Panc1 (cell line): ENCODE results near the gene STX19. TPM values are rescaled to one million over a fixed set of nuclear protein-coding genes. Genes with fewer than 3 reads are reported as not detected.

Experiments
- ATAC-seq: fragments of 200-7000 bp; cut with Tn5 transposase; 2 replicates; pipeline ENCODE4 v1.9.1; 2020; ENCODE audit warnings: mild to moderate bottlenecking, moderate library complexity
- BruUV-seq: library from RNA; stranded (reverse); fragments of 400-500 nt; replicated peaks from 2 replicates; lab custom pipeline; 2021; lab: Mats Ljungman, UMichigan
- CTCF ChIA-PET: fragments of 300-600 bp; sonication (Branson Sonifier 250); formaldehyde crosslinking; loops from one replicate; lab custom pipeline; 2022; ENCODE audit warnings: antibody characterized with exemption; lab: Charles Lee
- POLR2A ChIA-PET: fragments of 300-600 bp; sonication (Branson Sonifier 250); formaldehyde crosslinking; loops from one replicate; lab custom pipeline; 2022; ENCODE audit warnings: antibody characterized with exemption; lab: Charles Lee
- DNase-seq: peaks from one replicate; pipeline ENCODE4 v3.0.0-alpha.2; 2010; ENCODE audit warnings: low read depth, low spot score
- H3K27ac ChIP-seq: 2 replicates; pipeline ENCODE4 v1.5.1; 2011; ENCODE audit warnings: mild to moderate bottlenecking, low read length, inconsistent platforms
- H3K27me3 ChIP-seq: fragments of 200-500 bp; sonication (Bioruptor generic); 2 replicates; pipeline ENCODE4 v1.6.0; 2014; ENCODE audit warnings: low read length, inconsistent platforms; ENCODE audit not compliant: control insufficient read depth, insufficient read depth
- H3K36me3 ChIP-seq: fragments of 200-500 bp; sonication (Bioruptor generic); 2 replicates; pipeline ENCODE4 v1.5.1; 2014; ENCODE audit warnings: inconsistent platforms, mild to moderate bottlenecking, low read length, moderate library complexity; ENCODE audit not compliant: control insufficient read depth, insufficient read depth
- H3K4me1 ChIP-seq: 2 replicates; pipeline ENCODE4 v1.5.1; 2011; ENCODE audit warnings: inconsistent platforms, mild to moderate bottlenecking, low read length, moderate library complexity; ENCODE audit not compliant: control insufficient read depth, insufficient read depth
- H3K4me3 ChIP-seq, 2 experiments: 2 replicates each; pipeline ENCODE4 v1.5.1; 2011 to 2012; ENCODE audit warnings: low read depth in 2 of 2, low read length in 2 of 2, mild to moderate bottlenecking in 2 of 2, inconsistent platforms in 1 of 2, moderate library complexity in 1 of 2
- H3K9me3 ChIP-seq: fragments of 200-500 bp; sonication (Bioruptor generic); 2 replicates; pipeline ENCODE4 v1.5.1; 2014; ENCODE audit warnings: low read depth, mild to moderate bottlenecking, inconsistent platforms, low read length, moderate library complexity; ENCODE audit not compliant: control insufficient read depth, insufficient read depth
- POLR2AphosphoS5 ChIP-seq: IDR thresholded peaks from 2 replicates; pipeline ENCODE4 v1.6.1; 2012; ENCODE audit warnings: mild to moderate bottlenecking, low read depth, low read length, moderate library complexity
- REST ChIP-seq, 2 experiments: IDR thresholded peaks; 2 replicates each; pipeline ENCODE4 v1.6.1; 2011 to 2012; ENCODE audit warnings: low read depth in 2 of 2, control low read depth in 1 of 2, low read length in 1 of 2, mild to moderate bottlenecking in 1 of 2, moderate library complexity in 1 of 2; ENCODE audit not compliant: insufficient read depth in 1 of 2
- SIN3A ChIP-seq: IDR thresholded peaks from 2 replicates; pipeline ENCODE4 v1.6.1; 2012; ENCODE audit warnings: low read depth, mild to moderate bottlenecking, low read length, moderate library complexity, borderline replicate concordance; ENCODE audit not compliant: insufficient read depth
- TCF7L2 ChIP-seq: IDR thresholded peaks from 2 replicates; pipeline ENCODE4 v1.6.1; 2011; ENCODE audit warnings: mild to moderate bottlenecking, low read depth, low read length, inconsistent platforms
- in situ Hi-C: cut with HindIII; loops from 2 replicates; pipeline ENCODE4 v1.10.0; 2016; ENCODE audit warnings: low sequenced_read_pairs, low pct_unique_long_range_greater_than_20kb
- intact Hi-C: fragments of 100-400 bp; cut with micrococcal nuclease; formaldehyde crosslinking; loops from one replicate; pipeline ENCODE4 v1.10.0; 2022; ENCODE audit not compliant: unreplicated experiment
- total RNA-seq: library from RNA; stranded (reverse); gene quantifications from one replicate; pipeline ENCODE4 v1.2.1, GENCODE V29; 2021; ENCODE audit not compliant: unreplicated experiment
- TF ChIP-seq, protein P1 (sequence below): fragments of 450-650 bp; IDR thresholded peaks from 2 replicates; pipeline ENCODE4 v1.5.1; 2017; ENCODE audit warnings: mild to moderate bottlenecking

Gene STX19
- total RNA-seq, 1 experiment from 2014 or later: not detected

GRCh38 chr3:94004301-94004910 lies 24.0 kb downstream of the STX19 start:
- ATAC-seq: peak; percentile 80
- no peak overlapping the region; a peak in 1 of 4 replicates for H3K4me3 ChIP-seq
- no peaks in the 10 kb centered on the region for H3K36me3 ChIP-seq
- ChIA-PET CTCF (no interaction called here), POLR2A (interaction anchor here (0.6 kb wide), 1 partner anchor 65 kb away, joined by 3 read pairs; no protein-coding TSS in a partner anchor)
- peak; percentile 42 for DNase-seq
- intact Hi-C loops (loop anchor here (2.0 kb wide), 1 partner anchor 64 kb away; no protein-coding TSS in a partner anchor), in situ Hi-C loops (no loop called here)
- no TSS peak for BruUV-seq
- TF ChIP-seq SIN3A (no peak), TCF7L2 (no peak), REST (IDR thresholded peaks at IDR 0.05; ENCODE audit: insufficient read depth in 1 of 2, low read depth in 2 of 2, low read length in 1 of 2) (no peak), POLR2AphosphoS5 (no peak)
- TF ChIP-seq, protein P1, sequence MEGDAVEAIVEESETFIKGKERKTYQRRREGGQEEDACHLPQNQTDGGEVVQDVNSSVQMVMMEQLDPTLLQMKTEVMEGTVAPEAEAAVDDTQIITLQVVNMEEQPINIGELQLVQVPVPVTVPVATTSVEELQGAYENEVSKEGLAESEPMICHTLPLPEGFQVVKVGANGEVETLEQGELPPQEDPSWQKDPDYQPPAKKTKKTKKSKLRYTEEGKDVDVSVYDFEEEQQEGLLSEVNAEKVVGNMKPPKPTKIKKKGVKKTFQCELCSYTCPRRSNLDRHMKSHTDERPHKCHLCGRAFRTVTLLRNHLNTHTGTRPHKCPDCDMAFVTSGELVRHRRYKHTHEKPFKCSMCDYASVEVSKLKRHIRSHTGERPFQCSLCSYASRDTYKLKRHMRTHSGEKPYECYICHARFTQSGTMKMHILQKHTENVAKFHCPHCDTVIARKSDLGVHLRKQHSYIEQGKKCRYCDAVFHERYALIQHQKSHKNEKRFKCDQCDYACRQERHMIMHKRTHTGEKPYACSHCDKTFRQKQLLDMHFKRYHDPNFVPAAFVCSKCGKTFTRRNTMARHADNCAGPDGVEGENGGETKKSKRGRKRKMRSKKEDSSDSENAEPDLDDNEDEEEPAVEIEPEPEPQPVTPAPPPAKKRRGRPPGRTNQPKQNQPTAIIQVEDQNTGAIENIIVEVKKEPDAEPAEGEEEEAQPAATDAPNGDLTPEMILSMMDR: peak; percentile 88; the same call in 1 of the 2 replicates
- H3K4me1 ChIP-seq: no peaks in the 10 kb centered on the region
- H3K9me3 ChIP-seq: no peaks in the 10 kb centered on the region
- peak overlapping the region; percentile 46; the same call in 1 of the 2 replicates for H3K27ac ChIP-seq
- no peaks in the 10 kb centered on the region for H3K27me3 ChIP-seq

GRCh38 chr3:94001827-94002495 lies 26.4 kb downstream of the STX19 start:
- intact Hi-C loops: no loop called here
- no peaks in the 10 kb centered on the region for H3K9me3 ChIP-seq
- no peak overlapping the region for H3K4me3 ChIP-seq
- TF ChIP-seq REST (IDR thresholded peaks at IDR 0.05; ENCODE audit: insufficient read depth in 1 of 2, low read depth in 2 of 2, low read length in 1 of 2): no peak
- TF ChIP-seq TCF7L2: no peak
- TF ChIP-seq SIN3A: no peak
- TF ChIP-seq POLR2AphosphoS5: no peak
- TF ChIP-seq, protein P1: no peak
- H3K27me3 ChIP-seq: no peaks in the 10 kb centered on the region
- ChIA-PET POLR2A (interaction anchor here (0.6 kb wide), 1 partner anchor 64 kb away, joined by 3 read pairs; no protein-coding TSS in a partner anchor), CTCF (no interaction called here)
- in situ Hi-C loops: no loop called here
- H3K4me1 ChIP-seq: no peaks in the 10 kb centered on the region
- no peaks in the 10 kb centered on the region for H3K36me3 ChIP-seq
- H3K27ac ChIP-seq: no peak overlapping the region
- BruUV-seq: no TSS peak
- DNase-seq (no peak), ATAC-seq (no peak)
